DMS53 treated with DMSO at 0.1 percent for 48 hours (cell line): Measurements from ENCODE around the gene PTK6.

Experiments
- DNase-seq: peaks from one replicate; lab custom pipeline; 2025; ENCODE audit not compliant: unreplicated experiment; lab: John Stamatoyannopoulos, UW

PTK6 gene

DNA sequence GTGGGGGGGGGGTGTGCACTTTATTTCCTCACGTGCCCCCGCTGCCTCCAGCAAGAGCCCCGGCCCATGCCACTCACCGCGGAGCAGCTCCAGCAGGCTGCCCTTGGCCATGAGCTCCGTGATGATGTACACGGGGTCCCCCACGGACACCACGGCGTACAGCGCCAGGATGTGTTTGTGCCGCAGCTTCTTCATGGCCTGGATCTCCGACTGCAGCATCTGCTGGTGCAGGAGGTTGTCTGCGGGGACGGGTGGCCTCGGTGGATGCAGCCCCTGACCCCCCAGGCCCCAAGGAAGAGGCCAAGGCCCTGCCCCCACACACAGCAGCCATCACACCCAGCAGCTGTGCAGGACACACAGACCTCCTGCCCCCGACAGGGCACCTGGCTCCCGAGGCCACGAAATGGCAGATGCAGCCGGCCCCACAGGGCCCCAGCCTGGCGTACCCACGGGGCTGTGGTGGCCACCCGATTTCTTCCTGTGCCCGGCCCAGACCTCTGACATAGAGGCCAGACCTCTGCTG is 4.7 kb downstream of the PTK6 start:
- no peak for DNase-seq

DNA sequence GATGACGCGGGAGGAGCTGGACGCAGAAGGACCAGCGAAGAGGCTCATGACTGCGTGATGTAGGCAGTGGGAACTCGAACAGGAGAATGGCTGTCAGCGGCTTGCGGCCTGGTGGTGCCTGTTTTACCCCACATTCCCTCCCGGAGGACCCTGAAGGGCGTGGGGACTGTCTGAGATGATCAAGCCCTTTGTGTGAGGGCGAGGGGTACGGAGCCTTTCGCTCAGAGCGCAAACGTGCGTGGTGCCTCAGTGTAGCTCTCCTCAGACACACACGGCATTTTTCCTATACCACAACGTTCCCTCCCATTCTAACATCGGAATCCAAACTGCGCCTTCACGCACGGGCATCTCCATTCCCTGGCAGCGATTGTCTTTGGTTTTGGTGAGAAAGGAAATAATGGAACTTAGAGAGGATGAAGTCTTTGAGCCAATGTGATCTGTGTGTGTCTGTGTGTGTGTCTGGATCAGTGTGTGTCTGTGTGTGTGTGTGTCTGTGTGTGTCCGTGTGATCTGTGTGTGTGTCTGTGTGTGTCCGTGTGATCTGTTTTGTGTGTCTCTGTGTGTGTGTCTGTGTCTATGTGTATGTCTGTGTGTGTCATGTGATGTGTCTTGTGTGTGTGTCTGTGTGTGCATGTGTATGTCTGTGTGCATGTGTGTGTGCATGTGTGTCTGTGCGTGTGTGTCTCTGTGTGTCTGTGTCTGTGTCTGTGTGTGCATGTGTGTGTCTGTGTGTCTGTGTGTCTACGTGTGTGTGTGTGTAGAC is 5.3 kb downstream of the PTK6 start:
- DNase-seq: no peak

DNA sequence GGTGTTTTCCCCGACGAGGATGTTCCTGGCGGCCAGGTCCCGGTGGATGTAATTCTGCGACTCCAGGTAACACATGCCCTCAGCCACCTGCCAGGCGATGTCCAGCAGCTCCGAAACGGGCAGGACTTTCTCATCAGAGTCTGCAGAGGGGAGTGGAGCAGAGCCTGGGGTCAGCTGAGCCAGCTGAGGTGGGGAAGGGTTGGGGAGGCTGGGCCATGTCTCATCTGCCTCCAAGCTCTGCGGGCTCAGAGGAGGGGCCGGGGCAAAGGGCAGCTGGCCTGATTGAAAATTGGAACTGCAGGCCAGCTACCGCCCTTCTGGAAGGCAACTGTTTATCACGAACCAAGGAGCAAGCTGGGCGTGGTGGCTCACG is 6.4 kb downstream of the PTK6 start:
- no peak for DNase-seq

DNA sequence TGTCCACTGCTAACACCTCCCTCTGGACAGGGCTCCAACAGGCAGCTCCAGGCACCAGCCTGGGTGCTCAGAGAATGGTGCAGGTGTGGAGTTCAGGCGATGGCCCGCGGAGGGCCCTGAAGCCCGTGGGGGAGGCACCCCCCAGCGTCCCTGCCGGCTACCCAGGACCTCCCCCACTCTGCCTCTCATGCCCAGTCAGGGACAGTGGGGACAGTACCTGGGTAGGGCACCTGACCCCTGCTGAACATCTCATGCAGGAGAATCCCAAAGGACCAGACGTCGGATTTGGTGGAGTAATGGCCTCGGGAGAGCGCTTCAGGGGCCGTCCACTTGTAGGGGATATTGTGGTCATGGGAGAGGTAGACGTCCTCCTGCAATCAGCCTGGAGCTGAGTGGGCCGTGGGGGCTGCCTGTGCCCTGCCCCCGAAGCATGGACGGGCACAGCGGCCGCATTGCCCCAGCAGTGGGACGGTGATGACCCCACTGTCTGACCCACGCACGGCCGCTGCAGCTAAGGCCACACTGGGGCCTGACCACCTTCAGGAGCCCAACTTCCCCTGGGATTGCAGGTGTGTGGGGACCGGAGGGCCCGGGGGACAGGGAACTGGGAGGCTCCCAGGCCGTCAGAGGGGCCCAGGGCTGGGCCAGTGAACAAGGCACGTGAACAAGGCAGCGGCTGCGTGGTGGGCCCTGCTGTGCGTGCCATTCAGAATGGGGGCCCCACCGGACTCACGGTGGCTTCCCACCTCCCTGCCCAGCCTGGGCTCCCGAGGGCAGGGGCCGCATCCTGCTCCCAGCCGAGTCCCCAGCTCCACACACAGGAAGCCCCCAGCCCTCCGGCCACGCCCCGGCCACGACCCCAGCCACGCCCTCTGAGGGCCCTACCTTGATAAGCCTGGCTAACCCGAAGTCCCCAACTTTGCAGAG is 7.1 kb downstream of the PTK6 start:
- no peak for DNase-seq

DNA sequence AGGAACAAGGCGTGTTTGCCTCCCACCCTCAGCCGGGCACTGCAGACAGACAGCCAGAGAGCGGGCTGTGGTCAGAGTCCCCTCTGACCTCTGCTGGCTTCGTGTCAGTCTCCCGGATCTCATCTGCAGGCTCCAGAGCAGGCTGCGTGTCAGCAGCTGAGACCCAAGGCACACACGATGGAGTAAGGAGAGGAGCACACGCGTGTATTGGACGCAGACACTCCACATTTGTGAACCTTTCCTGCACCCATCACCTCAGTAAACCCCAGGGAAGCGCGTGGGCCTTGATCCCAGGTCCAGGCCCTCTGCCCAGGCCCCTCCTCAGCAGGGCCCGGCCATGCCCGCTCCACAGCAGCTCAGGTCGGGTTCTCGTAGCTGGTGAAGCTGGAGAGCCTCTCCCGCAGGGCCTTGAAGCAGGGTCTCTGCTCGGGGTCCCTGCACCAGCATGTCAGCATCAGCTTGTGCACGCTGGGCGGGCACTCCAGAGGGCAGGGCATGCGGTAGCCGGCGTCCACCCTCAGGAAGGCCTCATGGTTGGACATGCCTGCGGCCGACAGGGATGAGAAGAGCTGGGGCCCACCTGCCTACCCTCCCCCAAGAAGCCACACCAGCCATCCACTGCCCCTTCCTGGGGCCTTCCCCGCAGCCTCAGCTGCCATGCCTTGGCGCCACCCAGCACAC is 7.9 kb downstream of the PTK6 start:
- DNase-seq: no peak

DNA sequence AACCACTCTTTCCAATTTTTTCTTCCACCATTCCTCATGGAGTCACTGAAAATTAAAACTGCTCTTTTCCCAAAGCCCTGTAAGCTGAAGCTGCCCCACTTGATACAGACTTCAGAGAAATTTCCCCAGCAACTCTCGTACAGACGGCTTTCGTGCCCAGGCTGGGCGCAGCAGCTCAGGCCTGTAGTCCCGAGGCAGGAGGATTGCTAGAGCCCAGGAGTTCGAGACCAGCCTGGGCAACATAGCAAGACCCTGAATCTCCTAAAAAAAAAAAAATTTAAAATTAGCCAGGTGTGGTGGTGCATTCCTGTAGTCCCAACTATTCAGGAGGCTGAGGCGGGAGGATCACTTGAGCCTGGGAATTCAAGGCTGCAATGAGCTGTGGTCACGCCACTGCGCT is 10.0 kb downstream of the PTK6 start:
- no peak for DNase-seq

DNA sequence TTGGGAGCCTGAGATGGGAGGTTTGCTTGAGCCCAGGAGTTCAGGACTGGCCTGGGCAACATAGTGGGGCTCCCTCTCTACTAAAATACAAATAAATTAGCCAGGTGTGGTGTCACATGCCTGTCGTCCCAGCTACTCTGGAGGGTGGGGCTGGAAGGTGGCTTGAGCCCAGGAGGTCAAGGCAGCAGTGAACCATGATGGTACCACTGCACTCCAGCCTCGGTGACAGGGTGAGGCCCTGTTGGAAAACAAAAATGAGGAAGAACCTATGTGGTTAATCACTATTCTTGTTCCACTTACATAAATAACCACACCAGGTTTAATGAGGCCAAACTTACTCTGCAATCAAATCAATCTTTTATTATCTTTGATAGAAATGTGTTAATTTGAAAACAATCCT is 11.2 kb downstream of the PTK6 start:
- no peak for DNase-seq

DNA sequence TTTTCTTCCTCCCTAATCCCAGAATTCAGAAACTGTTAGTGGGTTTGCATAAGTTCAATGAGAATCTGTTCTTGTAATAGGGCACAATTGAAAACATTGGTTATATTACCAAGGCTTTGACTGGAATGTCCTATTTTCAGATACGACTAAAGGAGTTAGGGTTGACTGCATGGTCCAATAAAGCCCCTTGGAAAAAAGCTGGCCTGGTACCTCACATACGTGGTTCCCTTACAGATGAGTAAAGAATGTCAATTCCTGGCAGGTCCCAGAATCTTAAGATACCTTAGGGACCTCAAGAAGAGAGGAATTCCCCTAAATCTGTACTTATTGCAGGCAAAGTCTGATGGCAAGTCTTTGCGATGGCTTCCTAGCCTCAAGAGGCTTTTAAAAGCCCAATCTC is 12.0 kb downstream of the PTK6 start:
- DNase-seq: no peak

DNA sequence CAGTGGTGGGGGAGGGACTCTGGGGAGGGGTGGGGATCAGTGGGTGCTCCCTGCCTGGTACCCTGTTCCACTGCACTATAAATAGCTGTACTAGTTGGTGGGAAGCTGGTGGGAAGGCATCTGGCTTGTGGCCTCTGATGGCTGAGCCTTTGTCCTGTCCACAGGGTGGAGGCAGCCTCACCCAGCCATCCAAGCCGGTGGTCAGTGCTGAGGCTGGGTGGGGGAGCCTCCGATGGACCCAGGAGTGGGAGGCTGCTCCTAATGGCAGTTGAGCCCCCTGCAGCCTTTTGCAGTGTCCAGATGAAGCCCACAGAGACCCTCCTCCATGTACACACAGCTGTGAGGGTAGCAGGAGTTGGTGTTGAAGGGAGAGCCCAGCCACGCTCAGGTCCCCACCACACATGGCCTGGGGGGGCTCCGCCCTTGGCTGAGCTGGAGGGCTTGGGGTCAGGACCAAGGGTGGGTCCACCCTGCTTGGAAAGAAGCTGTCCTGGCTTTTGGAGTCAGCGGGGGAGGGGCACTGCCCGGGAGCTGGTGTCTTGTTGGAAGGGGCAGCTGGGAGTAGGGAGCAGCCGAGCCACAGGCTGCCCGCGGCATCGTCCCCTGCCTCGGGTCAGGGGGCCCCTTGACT is 14.1 kb downstream of the PTK6 start:
- DNase-seq: no peak

DNA sequence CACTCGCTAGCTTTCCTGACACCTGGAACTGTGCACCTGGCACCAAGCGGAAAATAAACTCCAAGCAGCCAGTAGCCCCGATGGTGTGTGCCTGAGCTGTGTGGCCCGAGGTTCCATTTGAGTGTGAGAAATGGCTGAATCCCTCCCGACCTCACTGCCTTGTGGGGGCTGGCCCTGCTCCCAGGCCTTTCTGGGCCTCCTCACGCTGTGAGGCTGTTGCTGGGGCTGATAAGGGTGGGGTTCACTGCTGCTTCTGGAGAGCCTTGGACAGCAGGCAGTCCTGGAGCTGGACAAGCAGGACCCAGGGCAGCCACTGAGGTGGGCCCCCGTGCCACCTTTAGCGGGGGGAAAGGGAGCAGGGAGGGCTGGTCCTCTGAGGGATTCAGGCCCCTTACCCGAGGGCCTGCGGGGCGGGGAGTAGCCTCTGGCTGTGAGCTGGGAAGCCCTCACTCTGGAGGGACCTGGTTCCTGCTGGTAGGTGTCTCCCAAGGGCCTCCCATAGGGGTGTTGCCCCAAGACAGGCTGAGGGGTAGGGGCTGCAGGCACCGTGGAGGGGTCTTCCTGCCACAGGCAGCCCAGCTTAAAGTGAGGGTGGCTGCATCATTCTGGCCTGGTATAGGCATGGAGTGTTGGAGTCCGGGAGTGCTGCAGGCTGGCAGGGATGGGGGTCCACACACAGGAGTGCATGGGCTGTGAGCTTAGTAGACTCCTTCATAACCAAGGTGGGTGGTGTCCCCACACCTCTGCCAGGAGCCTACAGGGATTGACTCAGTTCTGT is 14.9 kb downstream of the PTK6 start:
- DNase-seq: no peak

DNA sequence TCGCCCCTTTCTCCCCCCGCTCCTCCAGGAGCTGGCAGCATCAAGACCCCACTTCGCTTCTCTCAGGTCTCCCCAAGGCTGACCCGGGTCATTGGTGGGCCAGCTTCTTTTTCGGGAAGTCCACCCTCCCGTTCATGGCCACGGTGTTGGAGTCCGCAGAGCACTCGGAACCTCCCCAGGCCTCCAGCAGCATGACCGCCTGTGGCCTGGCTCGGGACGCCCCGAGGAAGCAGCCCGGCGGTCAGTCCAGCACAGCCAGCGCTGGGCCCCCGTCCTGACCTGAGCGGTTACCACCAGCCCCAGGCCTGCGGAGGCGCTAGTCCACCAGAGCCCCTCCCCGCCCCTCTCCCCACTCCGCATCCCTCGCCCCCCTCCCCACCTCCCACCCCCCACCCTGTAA is 15.6 kb downstream of the PTK6 start:
- DNase-seq: no peak

DNA sequence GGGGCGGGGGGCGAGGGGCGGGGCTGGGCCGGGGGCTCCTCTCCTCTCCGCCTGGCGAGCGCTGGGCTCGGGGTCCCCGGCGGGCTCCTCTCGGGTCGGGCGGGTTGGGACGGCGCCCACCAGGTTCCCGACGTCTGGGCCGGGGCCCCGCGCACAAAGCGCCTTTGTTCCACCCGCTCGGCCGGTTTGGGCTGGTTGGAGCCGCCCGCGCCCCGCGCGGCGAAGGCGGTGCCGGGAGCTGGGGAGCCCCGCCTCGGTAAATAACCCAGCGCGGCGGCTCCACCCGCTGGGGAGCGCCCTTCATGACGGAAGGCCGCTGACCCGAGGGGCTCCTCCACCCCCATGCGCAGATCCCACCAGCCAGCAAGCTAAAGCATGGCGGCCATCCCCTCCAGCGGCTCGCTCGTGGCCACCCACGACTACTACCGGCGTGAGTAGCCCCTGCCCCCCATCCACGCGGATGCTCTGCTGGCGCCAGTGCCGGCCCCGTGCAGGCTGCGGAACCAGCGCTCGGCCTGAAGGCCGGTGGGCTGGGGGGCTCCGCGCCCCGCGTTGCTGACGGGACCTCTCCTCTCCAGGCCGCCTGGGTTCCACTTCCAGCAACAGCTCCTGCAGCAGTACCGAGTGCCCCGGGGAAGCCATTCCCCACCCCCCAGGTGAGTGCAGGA is 16.1 kb downstream of the PTK6 start:
- DNase-seq: no peak

DNA sequence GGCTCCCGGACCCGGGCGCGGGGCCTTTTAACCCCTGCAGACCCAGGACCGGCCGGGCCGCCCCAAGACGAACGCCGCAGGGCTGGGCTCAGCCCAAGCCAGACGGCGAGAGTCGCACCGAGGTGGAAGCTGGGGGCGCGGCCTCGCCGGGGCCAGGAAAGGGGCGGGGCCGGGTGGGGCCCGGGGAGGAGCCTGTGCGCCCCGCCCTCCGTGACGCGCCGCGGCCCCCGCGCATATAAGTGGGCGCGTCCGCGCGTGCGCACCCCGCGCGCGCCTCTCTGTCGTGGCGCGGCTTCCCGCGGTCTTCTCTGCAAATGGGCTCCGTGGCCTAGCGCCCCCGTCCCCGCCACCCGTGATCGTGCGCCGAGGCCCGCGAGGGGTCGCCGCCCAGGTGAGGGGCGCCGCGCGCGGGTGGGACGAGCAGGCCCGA is 16.7 kb downstream of the PTK6 start, which contains the start of gene PPDPF:
TSS of gene PPDPF (plus strand) at position 262 of the 430 bp plus-strand sequence. CDS start 544 bp downstream, outside the sequence.
- no peak for DNase-seq

DNA sequence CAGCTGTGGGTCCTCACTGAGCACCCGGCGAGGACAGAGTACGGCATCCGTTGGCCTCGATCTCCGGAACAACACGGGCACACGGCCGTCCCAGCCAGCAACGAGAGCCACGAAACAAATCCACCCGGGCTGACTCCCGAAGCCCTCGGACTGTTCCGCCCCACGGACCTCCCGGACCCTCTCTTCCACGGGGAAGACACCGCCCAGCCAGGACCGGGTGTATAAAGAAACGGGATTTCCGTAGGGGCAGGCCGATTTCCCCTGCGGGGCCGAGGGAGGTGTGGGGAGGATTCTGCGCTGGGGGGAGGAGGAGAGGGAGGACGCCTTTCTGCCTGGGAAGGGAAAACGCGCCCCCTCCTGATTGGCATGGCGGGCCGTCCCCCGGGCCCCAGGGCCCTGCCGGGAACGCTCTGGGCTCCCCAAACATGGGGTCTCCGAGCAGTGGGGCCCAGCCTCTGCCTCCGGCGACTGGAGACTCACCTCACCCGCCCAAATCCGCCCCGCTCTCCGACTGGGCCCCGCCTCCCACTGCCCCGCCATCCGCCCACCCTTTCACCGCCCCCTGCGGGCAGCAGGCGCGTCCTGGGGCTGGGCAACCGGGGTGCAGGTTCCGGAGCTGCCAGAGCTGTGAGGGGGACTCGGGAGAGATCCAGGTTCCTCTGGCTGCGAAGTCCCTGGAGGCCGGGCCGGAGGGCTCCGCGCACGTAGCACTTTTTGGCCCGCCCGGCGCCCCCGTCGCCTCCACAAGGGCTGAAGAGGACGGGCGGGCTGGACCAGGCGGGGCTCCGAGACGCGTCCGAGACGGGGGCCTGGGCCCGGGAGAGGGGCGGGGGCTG is 17.3 kb downstream of the PTK6 start:
- DNase-seq: no peak

DNA sequence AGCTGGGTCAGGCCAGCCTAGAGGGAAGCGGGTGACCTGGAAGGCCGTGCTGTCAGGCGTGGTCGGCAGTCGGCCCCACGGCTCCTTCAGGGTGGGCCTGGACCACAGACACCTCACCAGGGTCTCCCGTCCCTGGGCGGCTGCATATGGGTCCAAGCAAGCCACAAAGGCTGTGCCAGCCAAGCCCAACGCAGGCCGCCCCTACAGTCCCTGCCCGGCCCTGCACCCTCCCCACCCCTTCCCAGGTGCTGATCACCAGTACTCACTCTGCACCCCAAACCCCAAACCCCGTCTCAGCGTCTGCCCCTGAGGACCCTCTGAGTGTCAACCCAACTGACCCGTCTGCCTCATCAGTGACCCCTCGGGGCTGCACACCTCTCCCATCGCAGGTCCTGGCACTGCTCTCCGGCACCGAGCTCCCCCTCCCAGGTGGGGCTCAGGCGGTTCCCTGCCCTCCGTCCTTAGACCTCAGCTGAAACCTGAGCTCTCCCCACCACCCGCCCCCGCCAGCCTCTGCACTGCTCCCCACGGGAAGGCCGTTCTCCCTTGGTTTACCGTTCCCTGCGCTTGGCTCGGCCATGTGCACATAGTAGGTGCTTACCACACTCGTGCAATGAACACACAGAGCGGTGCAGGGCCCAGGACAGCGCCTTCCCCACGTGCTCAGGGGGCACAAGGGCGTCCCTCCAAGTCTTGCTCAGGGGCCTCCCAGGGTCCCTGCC is 18.1 kb downstream of the PTK6 start:
- DNase-seq: no peak

DNA sequence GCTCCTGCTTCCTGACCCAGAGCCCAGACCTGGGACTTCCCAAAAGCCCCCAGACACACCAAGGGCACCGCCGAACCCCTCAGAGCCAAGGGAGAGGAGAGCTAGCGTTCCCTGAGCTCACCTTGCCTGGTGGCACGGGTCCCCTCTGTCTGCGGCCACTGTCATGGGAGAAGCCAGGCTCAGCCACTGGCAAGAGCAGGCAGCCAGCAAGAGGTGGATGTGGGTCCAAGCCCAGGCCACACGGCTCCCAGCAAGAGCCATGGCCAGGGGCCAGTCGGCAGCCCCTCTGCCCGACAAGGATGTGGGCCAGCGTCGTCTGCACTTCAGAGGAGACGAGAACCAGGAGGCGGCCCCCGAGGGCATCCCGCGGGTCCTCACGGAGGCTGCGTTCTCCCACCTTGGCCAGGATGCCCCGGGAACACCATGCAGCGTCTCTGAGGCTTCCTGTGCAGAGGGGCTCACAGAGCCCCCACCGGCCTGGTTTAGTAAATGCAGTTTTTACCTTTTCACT is 18.8 kb downstream of the PTK6 start:
- no peak for DNase-seq

DNA sequence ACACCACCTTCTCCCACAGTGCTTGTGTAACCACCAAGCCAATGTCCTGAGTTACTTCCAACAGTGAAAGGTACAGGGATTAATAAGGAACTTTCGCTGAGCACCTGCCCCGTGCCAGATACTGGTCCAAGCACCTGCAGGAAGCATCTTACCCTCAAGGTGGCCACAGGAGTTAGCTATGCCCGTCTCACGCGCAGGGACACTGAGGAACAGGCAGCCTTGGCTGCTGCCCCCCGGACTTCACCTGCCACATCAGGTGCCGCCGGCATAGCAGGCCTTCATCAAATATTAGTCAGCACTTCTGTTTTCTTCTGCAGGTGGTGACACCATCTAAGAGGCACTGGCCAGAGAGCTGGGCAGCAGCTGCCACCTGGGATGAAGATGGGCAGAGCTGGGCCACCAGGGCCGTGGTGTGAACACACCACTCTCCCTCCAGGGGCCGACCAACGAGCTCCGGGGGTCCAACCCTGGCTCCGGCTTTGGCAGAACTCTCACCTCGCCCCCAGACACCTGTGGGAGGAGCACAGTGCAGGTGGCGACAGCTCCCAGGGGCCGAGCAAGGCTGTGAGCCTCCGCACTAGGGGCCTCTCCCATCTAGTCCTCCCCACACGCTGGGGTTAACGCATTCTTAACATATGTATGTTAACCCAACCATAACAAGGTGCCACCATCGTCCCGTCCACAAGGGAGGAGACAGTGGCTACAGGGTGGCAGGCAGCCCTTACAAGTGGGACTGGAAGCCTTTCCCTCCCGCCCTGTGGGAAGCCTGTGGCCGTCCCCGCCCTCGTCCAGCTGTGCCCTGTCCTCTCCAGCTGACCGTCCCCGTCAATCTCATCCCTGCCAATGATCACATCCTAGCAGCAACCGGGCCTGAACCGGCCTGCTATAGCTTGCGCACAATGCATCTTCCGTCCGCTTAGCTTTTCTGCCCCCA is 19.5 kb downstream of the PTK6 start:
- no peak for DNase-seq
